Choroid plexus epithelial cell (primary cell): Measurements from ENCODE around the gene MRGPRG.

Experiments
- DNase-seq: peaks from one replicate; pipeline ENCODE4 v3.0.0-alpha.2; 2010; ENCODE audit warnings: low read depth
- H3K4me3 ChIP-seq: 2 replicates; pipeline ENCODE4 v1.5.1; 2011; ENCODE audit warnings: low read depth, mild to moderate bottlenecking, control low read depth, low read length, moderate library complexity
- TF ChIP-seq, protein P1 (sequence below): conservative IDR thresholded peaks from 2 replicates; pipeline ENCODE4 v1.5.1; 2011; ENCODE audit warnings: low read depth, mild to moderate bottlenecking, control low read depth, inconsistent platforms, low read length, moderate library complexity

The MRGPRG gene

DNA sequence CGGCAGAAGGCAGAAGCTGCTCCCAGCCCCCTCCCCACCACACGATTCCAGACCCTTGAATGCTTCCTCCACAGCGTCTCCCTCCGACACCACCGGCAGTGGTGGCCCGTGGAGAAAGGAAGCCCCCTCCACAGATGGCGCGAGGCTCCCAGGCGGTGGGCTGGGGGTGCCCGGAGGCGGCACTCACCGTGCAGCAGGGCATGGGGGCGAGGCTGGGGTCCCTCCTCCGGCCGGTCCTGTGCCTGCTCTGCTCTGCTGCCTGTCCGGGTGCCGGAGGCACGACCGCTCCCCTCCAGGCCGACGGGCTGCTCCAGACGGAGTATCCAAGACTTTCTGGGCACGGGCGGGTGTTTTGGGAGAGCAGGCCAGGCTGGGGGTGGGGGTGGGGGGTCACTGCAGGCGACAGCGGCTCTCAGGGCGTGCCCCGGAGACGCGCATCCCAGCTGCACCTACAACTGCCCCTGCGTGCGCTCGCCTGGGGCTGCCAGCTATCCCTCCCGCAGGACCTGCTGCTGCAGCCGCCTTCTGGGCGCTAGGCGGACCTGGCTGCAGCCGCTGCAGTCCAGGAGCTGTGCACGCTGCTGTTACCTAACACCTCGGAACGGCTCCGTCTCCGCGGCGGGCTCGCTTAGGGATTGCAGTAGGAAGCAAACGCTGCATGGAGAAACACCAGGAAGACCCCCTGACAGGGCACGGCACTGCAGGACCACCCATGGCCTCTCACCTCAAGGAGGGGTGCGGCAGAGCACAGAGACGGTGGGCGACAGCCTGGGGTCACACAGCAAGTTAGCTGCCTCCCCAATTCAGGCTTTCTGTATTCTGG lies 15.2 kb downstream of the MRGPRG start:
- DNase-seq = peak; percentile 36
- TF ChIP-seq, protein P1, sequence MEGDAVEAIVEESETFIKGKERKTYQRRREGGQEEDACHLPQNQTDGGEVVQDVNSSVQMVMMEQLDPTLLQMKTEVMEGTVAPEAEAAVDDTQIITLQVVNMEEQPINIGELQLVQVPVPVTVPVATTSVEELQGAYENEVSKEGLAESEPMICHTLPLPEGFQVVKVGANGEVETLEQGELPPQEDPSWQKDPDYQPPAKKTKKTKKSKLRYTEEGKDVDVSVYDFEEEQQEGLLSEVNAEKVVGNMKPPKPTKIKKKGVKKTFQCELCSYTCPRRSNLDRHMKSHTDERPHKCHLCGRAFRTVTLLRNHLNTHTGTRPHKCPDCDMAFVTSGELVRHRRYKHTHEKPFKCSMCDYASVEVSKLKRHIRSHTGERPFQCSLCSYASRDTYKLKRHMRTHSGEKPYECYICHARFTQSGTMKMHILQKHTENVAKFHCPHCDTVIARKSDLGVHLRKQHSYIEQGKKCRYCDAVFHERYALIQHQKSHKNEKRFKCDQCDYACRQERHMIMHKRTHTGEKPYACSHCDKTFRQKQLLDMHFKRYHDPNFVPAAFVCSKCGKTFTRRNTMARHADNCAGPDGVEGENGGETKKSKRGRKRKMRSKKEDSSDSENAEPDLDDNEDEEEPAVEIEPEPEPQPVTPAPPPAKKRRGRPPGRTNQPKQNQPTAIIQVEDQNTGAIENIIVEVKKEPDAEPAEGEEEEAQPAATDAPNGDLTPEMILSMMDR = peak; percentile 23
- H3K4me3 ChIP-seq = no peak overlapping the region

GRCh38 chr11:3202759-3203158 lies 15.9 kb downstream of the MRGPRG start:
- no peak overlapping the region for H3K4me3 ChIP-seq
- no peak for DNase-seq

GRCh38 chr11:3202305-3202704 lies 16.3 kb downstream of the MRGPRG start:
- TF ChIP-seq, protein P1 = no peak
- H3K4me3 ChIP-seq = no peak overlapping the region
- DNase-seq = no peak

More at GRCh38 chr11:3202759-3203158, 15.9 kb downstream of the MRGPRG start:
- TF ChIP-seq, protein P1 = no peak

DNA sequence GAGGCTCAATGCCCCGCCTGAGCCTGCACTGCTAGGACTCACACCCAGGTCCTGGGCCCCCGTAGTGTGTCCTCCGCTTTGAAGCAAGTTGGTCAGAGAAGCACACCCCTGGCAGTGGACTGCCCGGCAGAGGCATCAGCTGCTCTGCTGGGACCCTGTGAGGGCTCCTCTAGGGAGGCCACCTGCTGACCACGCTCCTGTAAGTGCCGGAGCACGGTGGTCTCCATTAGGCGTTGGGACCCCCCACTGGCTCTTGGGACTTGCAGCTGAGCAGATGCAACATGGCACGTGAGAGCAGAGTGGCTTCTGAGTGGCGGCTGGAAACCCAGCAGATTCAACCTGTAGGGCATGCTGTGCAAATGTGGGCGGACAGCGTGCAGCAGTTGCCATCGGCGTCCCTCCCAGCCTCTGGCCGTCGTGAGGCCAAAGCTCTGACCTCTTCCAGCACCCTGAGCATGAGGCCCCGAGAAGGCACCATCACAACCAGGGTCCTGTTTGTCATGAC lies 16.9 kb downstream of the MRGPRG start:
- TF ChIP-seq, protein P1 = no peak
- no peak for DNase-seq
- H3K4me3 ChIP-seq = no peak overlapping the region

GRCh38 chr11:3201112-3201581 lies 17.5 kb downstream of the MRGPRG start:
- TF ChIP-seq, protein P1 = no peak
- DNase-seq = no peak
- no peak overlapping the region for H3K4me3 ChIP-seq

DNA sequence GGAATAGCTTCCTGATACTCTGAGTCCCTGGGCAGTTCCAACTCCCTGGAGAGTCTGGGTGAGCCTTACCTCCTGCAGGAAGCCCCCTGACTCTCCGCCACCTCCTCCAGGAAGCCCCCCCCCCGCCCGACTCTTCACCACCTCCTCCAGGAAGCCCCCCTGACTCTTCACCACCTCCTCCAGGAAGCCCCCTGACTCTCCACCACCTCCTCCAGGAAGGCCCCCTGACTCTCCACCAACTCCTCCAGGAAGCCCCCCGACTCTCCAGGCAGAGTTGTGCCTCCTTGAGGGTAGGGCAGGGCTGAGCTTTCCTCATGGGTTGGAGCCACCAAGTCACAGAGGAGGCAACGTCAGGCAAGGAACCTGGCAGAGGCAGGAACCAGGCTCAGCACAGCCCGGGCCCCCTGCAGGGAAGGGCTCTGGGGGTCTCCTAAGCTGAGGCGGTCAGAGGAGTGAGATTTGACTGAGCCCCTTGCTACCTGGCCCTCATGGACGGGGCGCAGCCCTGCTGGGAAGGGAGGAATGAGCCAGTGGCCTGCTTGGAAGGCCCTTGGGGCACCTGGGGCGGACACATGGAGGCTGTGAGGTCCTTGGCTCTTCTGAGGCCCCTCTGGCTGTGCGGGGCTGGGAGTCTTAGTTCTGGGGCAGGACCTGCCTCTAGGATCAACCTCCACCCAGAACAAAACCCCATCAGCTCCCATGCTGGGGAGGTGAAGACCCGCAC lies 18.1 kb downstream of the MRGPRG start:
- TF ChIP-seq, protein P1 = no peak
- H3K4me3 ChIP-seq = no peak overlapping the region
- no peak for DNase-seq
